GM12878 (cell line): Measurements from ENCODE around the gene CFL2. TPM values are rescaled to one million over a fixed set of nuclear protein-coding genes. Genes with fewer than 3 reads are reported as not detected.
A peak's percentile ranks its signal among the peaks of the same experiment; 100 is the strongest.

Experiments
- ATAC-seq: fragments of 200-7000 bp; cut with Tn5 transposase; 3 replicates; pipeline ENCODE4 v1.9.1; 2020; ENCODE audit warnings: mild to moderate bottlenecking, moderate library complexity
- BruUV-seq: library from RNA; stranded (reverse); fragments of 400-500 nt; replicated peaks from 2 replicates; lab custom pipeline; 2021; lab: Mats Ljungman, UMichigan
- CTCF ChIA-PET: fragments of 300-600 bp; sonication (Branson Sonifier 250); formaldehyde crosslinking; extraction: SDS; loops from one replicate; lab custom pipeline; 2021; ENCODE audit warnings: inconsistent platforms; lab: Yijun Ruan, JAX
- POLR2A ChIA-PET: fragments of 350-600 bp; formaldehyde crosslinking; extraction: SDS; loops from one replicate; lab custom pipeline; 2021; ENCODE audit warnings: inconsistent platforms; lab: Charles Lee
- RAD21 ChIA-PET: fragments of 300-600 bp; sonication (Branson Sonifier 250); formaldehyde crosslinking; loops from one replicate; lab custom pipeline; 2023; ENCODE audit warnings: antibody characterized with exemption; ENCODE audit not compliant: unreplicated experiment; lab: Charles Lee
- SMC1A ChIA-PET: fragments of 300-600 bp; sonication (Branson Sonifier 250); formaldehyde crosslinking; loops from one replicate; lab custom pipeline; 2023; ENCODE audit not compliant: unreplicated experiment, uncharacterized antibody; lab: Charles Lee
- DNase-seq: peaks from one replicate; pipeline ENCODE4 v3.0.0-alpha.2; 2011; ENCODE audit warnings: low read depth, low spot score
- FAIRE-seq: peaks from 3 replicates; lab custom pipeline; 2011; peaks lifted over from hg19 to GRCh38; lab: Jason Lieb, UNC
- H2AFZ ChIP-seq: 2 replicates; pipeline ENCODE4 v1.6.0; 2011; ENCODE audit warnings: low read depth, low read length, control low read depth; ENCODE audit not compliant: control insufficient read depth
- H3K27ac ChIP-seq: 2 replicates; pipeline ENCODE4 v1.5.1; 2011; ENCODE audit warnings: control low read depth; ENCODE audit not compliant: control insufficient read depth, insufficient read depth
- H3K27me3 ChIP-seq, 2 experiments: replicated peaks in 1 of 2; 2 replicates each; pipeline versions ENCODE4 v1.6.0 to v1.6.1; 2011; ENCODE audit warnings: low read length in 1 of 2; ENCODE audit not compliant: control insufficient read depth in 2 of 2, insufficient read depth in 2 of 2
- H3K36me3 ChIP-seq, 2 experiments: 2 replicates each; pipeline ENCODE4 v1.5.1; 2011; ENCODE audit warnings: low read length in 1 of 2; ENCODE audit not compliant: control insufficient read depth in 2 of 2, insufficient read depth in 2 of 2
- H3K4me1 ChIP-seq: 2 replicates; pipeline ENCODE4 v1.6.1; 2011; ENCODE audit warnings: mild to moderate bottlenecking, low read length, moderate library complexity, mixed read lengths; ENCODE audit not compliant: control insufficient read depth, insufficient read depth
- H3K4me2 ChIP-seq: 2 replicates; pipeline ENCODE4 v1.6.0; 2011; ENCODE audit warnings: control low read depth; ENCODE audit not compliant: control insufficient read depth, insufficient read depth
- H3K4me3 ChIP-seq: fragments of 200-600 bp; sonication (generic); 2 replicates; pipeline ENCODE4 v1.5.1; 2016
- H3K79me2 ChIP-seq: 2 replicates; pipeline ENCODE4 v1.6.0; 2011; ENCODE audit warnings: low read length; ENCODE audit not compliant: control insufficient read depth, insufficient read depth
- H3K9ac ChIP-seq: 2 replicates; pipeline ENCODE4 v1.8.0; 2011; ENCODE audit warnings: low read length, control low read depth, mixed read lengths; ENCODE audit not compliant: control insufficient read depth, insufficient read depth
- H3K9me3 ChIP-seq: replicated peaks from 3 replicates; pipeline ENCODE4 v1.5.1; 2011; ENCODE audit warnings: mild to moderate bottlenecking, low read length; ENCODE audit not compliant: control insufficient read depth, insufficient read depth
- H4K20me1 ChIP-seq: 2 replicates; pipeline ENCODE4 v1.6.0; 2011; ENCODE audit not compliant: control insufficient read depth, insufficient read depth
- ZZZ3 ChIP-seq: IDR thresholded peaks from 2 replicates; pipeline ENCODE4 v1.6.1; 2011; ENCODE audit warnings: low read depth; ENCODE audit not compliant: control insufficient read depth, insufficient read length
- WGBS: methylation state at CpG from one replicate; pipeline ENCODE4 v1.1.6; 2016; ENCODE audit warnings: low lambda C conversion rate; ENCODE audit not compliant: insufficient replicate concordance, insufficient coverage; ENCODE audit errors: missing lambda C conversion rate; 5-methylcytosine and 5-hydroxymethylcytosine counted together
- in situ Hi-C: fragments of 300-500 bp; cut with MboI; formaldehyde crosslinking; loops from 9 replicates; pipeline ENCODE4 v1.14.3; 2018; ENCODE audit warnings: mixed read lengths
- intact Hi-C: fragments of 100-400 bp; cut with micrococcal nuclease; formaldehyde crosslinking; loops from one replicate; pipeline ENCODE4 v1.14.2; 2022; ENCODE audit not compliant: unreplicated experiment
- polyA plus RNA-seq, 11 experiments: library from polyadenylated mRNA; depleted of rRNA in 4 of 11; unstranded in 6 of 11; stranded (reverse) in 5 of 11; fragments of >200 nt; fragmentation: Nextera tagmentation in 4 of 11; fragmentation: Illumina TruSeq in 1 of 11; extraction: Ambion mirVana in 4 of 11; extraction: Trizol in 1 of 11; gene quantifications; 1 replicate in 1 of 11; 2 replicates in 10 of 11; pipeline versions ENCODE4 v1.2.1 to v1.2.3, GENCODE V29; 2011 to 2016; ENCODE audit warnings: inconsistent platforms in 2 of 11, missing spikeins in 2 of 11, low read depth in 1 of 11
- total RNA-seq, 4 experiments: library from RNA; depleted of rRNA in 3 of 4; stranded (reverse); fragments of >200 nt in 3 of 4; fragmentation: Illumina TruSeq in 1 of 4; extraction: Trizol in 1 of 4; gene quantifications; 2 replicates each; pipeline versions ENCODE4 v1.2.1 to v1.2.3, GENCODE V29; 2013 to 2021
- TF ChIP-seq, protein P1 (sequence below): fragments of 450-650 bp; IDR thresholded peaks from 2 replicates; pipeline ENCODE4 v1.6.1; 2016; ENCODE audit warnings: mild to moderate bottlenecking

Gene CFL2
- total and polyA plus RNA-seq, 10 of the 15 experiments (the other 5 are each of a cell fraction or from before 2014, with no cell fraction given) = 4.7 to 13.4 (median 8.4) TPM

DNA sequence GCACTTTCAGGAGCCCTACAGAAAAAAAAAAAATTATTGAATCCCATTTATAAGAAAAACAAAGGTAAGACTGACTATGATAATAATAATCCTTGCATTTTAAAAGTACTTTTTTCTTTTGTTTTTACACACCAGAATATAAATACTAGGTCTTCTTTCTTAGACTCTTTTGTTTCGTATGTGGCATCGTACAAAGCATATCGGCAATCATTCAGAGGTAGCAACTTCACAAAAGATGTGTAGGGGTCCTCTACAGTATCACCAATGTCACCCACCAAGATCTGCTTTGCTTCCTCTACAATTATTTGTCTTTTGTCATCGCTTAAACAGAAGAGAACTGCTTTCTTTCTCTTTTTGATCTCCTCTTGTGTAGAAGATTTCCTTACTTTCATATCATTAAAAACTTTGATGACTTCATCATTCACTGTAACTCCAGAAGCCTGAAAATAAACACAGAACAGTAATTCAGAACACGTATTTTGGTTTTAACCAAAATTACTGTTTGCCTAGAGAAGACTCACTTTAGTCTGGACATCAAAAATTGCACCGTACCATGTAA, 1.2 kb downstream of the CFL2 start:
- no peaks in the 10 kb centered on the region for H3K27me3 ChIP-seq
- peak overlapping the region; percentile 90 for H3K9ac ChIP-seq
- intact Hi-C loops (no loop called here), in situ Hi-C loops (no loop called here)
- ATAC-seq = no peak
- H2AFZ ChIP-seq = peak overlapping the region; percentile 75
- TF ChIP-seq, protein P1, sequence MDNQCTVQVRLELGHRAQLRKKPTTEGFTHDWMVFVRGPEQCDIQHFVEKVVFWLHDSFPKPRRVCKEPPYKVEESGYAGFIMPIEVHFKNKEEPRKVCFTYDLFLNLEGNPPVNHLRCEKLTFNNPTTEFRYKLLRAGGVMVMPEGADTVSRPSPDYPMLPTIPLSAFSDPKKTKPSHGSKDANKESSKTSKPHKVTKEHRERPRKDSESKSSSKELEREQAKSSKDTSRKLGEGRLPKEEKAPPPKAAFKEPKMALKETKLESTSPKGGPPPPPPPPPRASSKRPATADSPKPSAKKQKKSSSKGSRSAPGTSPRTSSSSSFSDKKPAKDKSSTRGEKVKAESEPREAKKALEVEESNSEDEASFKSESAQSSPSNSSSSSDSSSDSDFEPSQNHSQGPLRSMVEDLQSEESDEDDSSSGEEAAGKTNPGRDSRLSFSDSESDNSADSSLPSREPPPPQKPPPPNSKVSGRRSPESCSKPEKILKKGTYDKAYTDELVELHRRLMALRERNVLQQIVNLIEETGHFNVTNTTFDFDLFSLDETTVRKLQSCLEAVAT = peak; percentile 30; the same call in 1 of the 2 replicates
- no peak for TF ChIP-seq ZZZ3
- H3K36me3 ChIP-seq = peaks cover 0 to 7% of the 10 kb centered on the region in 2 experiments; a peak in 1 of 4 replicates
- DNase-seq = no peak
- peak overlapping the region; percentile 61 for H3K4me2 ChIP-seq
- H3K27ac ChIP-seq = peak overlapping the region; percentile 85
- peaks cover 16% of the 10 kb centered on the region for H3K4me1 ChIP-seq
- H3K79me2 ChIP-seq = peaks cover 40% of the 10 kb centered on the region
- no peak for FAIRE-seq
- H4K20me1 ChIP-seq = no peaks in the 10 kb centered on the region
- peak overlapping the region; percentile 88 for H3K4me3 ChIP-seq
- SMC1A ChIA-PET = interaction anchor here (1.1 to 7.8 kb wide), 3 partner anchors 9 to 41 kb away, joined by 4 to 43 read pairs (median 14); no protein-coding TSS in a partner anchor
- CTCF ChIA-PET = interaction anchor here (6.7 to 7.1 kb wide), 2 partner anchors 10 to 40 kb away, joined by 52 to 78 read pairs; no protein-coding TSS in a partner anchor
- no peaks in the 10 kb centered on the region for H3K9me3 ChIP-seq
- WGBS = 42% methylated on average over 6 of the region's 6 CpGs
- RAD21 ChIA-PET = interaction anchor here (0.8 kb wide), 2 partner anchors 43 to 333 kb away, joined by 3 read pairs; partner anchors contain the start of gene FAM177A1
- POLR2A ChIA-PET = no interaction called here
- BruUV-seq = TSS peak; percentile 62
